Suppressor macrophage (primary cell): ENCODE results near the gene BFSP1.
A peak's percentile ranks its signal among the peaks of the same experiment; 100 is the strongest.

Experiments
- DNase-seq, 4 experiments: peaks; one replicate each; pipeline ENCODE4 v3.0.0-alpha.2; 2020 to 2022

BFSP1 gene

GRCh38 chr20:17519606-17520285 lies 11.4 kb downstream of the BFSP1 start:
- DNase-seq = no peak

GRCh38 chr20:17518339-17519052 lies 12.7 kb downstream of the BFSP1 start:
- DNase-seq = peak; percentile 33 to 67 (median 60)

GRCh38 chr20:17515053-17515452 lies 16.1 kb downstream of the BFSP1 start:
- no peak for DNase-seq

GRCh38 chr20:17513939-17514338 lies 17.2 kb downstream of the BFSP1 start:
- DNase-seq = no peak

GRCh38 chr20:17511401-17511800 lies 19.8 kb downstream of the BFSP1 start:
- no peak for DNase-seq

GRCh38 chr20:17510548-17510947 lies 20.6 kb downstream of the BFSP1 start:
- DNase-seq = no peak

GRCh38 chr20:17508756-17509155 lies 22.4 kb downstream of the BFSP1 start:
- no peak for DNase-seq

- no peak for DNase-seq
These were observed 23.6 kb downstream of the BFSP1 start for GRCh38 chr20:17507531-17507930.

- no peak for DNase-seq
These were observed 24.1 kb downstream of the BFSP1 start for GRCh38 chr20:17507032-17507431.

GRCh38 chr20:17505636-17506517 lies 25.3 kb downstream of the BFSP1 start:
- DNase-seq = peak; percentile 53 to 73 (median 72)

GRCh38 chr20:17504898-17505635 lies 26.1 kb downstream of the BFSP1 start:
- peak; percentile 56 to 87 (median 81) for DNase-seq

GRCh38 chr20:17504066-17504897 lies 26.9 kb downstream of the BFSP1 start:
- peak in 3 of 4 experiments; percentile 4 to 9 (median 7) for DNase-seq

- DNase-seq = no peak
These were observed 27.7 kb downstream of the BFSP1 start for GRCh38 chr20:17503301-17504065.

- DNase-seq = no peak
These were observed 29.1 kb downstream of the BFSP1 start for GRCh38 chr20:17502105-17502504.

- DNase-seq = no peak
These were observed 29.5 kb downstream of the BFSP1 start for GRCh38 chr20:17501701-17502100.

- no peak for DNase-seq
These were observed 30.4 kb downstream of the BFSP1 start for GRCh38 chr20:17500826-17501225.

- no peak for DNase-seq
These were observed 30.9 kb downstream of the BFSP1 start for GRCh38 chr20:17500271-17500670.

GRCh38 chr20:17499041-17499440 lies 32.1 kb downstream of the BFSP1 start:
- DNase-seq = no peak

GRCh38 chr20:17498641-17499040 lies 32.5 kb downstream of the BFSP1 start:
- DNase-seq = no peak

- DNase-seq = no peak
These were observed 33.2 kb downstream of the BFSP1 start for GRCh38 chr20:17497821-17498580.
